ENCODE results near the gene CHRD. TPM values are rescaled to one million over a fixed set of nuclear protein-coding genes. Genes with fewer than 3 reads are reported as not detected.
A peak's percentile ranks its signal among the peaks of the same experiment; 100 is the strongest.

Gene CHRD
- total RNA-seq, 2 experiments from 2014 or later, result not detected

DNA sequence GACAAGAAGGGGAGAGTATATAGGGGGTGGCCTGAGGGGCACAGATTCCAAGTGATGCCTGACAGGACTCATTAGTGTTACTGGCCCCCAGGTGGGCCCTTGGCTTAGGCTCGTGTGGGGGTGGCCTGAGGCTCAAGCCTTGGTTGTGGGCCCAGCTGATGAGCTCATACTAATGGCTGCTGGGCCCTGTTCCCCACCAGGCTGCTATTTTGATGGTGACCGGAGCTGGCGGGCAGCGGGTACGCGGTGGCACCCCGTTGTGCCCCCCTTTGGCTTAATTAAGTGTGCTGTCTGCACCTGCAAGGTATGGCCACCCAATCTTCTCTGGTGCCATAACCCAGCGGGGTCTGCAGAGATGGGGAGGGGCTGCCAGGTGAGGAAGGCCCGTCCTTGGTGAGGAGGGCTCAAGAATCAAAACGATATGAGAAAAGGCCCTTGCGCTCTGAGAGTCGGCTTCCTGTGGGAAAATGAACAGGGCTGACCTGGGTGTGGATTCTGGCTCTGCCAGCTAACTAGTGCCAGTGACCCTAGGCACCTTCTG lies 7.4 kb downstream of the CHRD start:
- DNase-seq, result no peak
- no peak overlapping the region for H3K27ac Mint-ChIP-seq
- H3K4me1 Mint-ChIP-seq (ENCODE audit: low read depth), result no peaks in the 10 kb centered on the region
- peaks cover 25% of the 10 kb centered on the region for H3K27me3 Mint-ChIP-seq (ENCODE audit: low read depth)
- no peak overlapping the region for H3K4me3 Mint-ChIP-seq
- ChIA-PET POLR2A (no interaction called here), CTCF (no interaction called here)
- ATAC-seq, result no peak
- no peaks in the 10 kb centered on the region for H3K9me3 Mint-ChIP-seq (ENCODE audit: insufficient read depth)
- no peaks in the 10 kb centered on the region for H3K36me3 Mint-ChIP-seq (ENCODE audit: low read depth)

DNA sequence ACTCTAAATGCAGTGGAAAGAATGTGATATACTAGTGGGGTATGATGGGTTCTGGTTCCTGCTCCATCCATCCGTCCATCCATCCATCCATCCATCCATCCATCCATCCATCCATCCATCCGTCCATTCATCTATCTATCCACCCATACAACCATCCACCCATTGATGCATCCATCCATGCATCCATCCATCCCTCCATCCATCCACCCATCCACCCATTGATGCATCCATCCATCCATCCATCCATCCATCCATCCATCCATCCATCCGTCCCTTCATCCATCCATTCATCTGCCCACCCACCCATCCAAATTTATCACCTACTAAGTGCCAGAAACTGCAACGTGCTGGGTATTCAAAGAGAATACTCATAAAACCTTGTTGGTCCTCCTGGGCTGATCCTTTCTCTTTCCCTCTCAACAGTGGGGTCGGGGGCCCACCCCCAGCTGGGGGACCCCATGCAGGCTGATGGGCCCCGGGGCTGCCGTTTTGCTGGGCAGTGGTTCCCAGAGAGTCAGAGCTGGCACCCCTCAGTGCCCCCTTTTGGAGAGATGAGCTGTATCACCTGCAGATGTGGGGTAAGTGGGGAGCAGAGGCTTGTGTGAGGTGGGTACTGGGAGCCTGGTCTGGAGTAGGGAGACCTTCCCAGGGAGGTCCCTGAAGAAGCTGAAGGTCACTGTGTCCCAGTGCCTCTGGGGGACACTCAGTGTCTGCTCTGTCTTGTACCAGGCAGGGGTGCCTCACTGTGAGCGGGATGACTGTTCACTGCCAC lies 8.5 kb downstream of the CHRD start:
- ChIA-PET POLR2A (no interaction called here), CTCF (no interaction called here)
- ATAC-seq (peak; percentile 33), DNase-seq (no peak)
- H3K4me3 Mint-ChIP-seq, result no peak overlapping the region
- H3K4me1 Mint-ChIP-seq (ENCODE audit: low read depth), result no peaks in the 10 kb centered on the region
- no peak overlapping the region for H3K27ac Mint-ChIP-seq
- H3K36me3 Mint-ChIP-seq (ENCODE audit: low read depth), result no peaks in the 10 kb centered on the region
- H3K27me3 Mint-ChIP-seq (ENCODE audit: low read depth), result peaks cover 19% of the 10 kb centered on the region
- no peaks in the 10 kb centered on the region for H3K9me3 Mint-ChIP-seq (ENCODE audit: insufficient read depth)

- H3K27ac Mint-ChIP-seq, result no peak overlapping the region
- POLR2A ChIA-PET, result no interaction called here
- H3K9me3 Mint-ChIP-seq (ENCODE audit: insufficient read depth), result no peaks in the 10 kb centered on the region
- CTCF ChIA-PET, result no interaction called here
- no peak overlapping the region for H3K4me3 Mint-ChIP-seq
- ATAC-seq, result no peak
- no peak for DNase-seq
- peaks cover 22% of the 10 kb centered on the region for H3K27me3 Mint-ChIP-seq (ENCODE audit: low read depth)
- H3K4me1 Mint-ChIP-seq (ENCODE audit: low read depth), result no peaks in the 10 kb centered on the region
- no peaks in the 10 kb centered on the region for H3K36me3 Mint-ChIP-seq (ENCODE audit: low read depth)
These were observed 9.0 kb downstream of the CHRD start for GRCh38 chr3:184388936-184389230.

GRCh38 chr3:184389384-184389783 lies 9.5 kb downstream of the CHRD start:
- ChIA-PET CTCF (no interaction called here), POLR2A (no interaction called here)
- no peaks in the 10 kb centered on the region for H3K9me3 Mint-ChIP-seq (ENCODE audit: insufficient read depth)
- DNase-seq (no peak), ATAC-seq (no peak)
- peaks cover 22% of the 10 kb centered on the region for H3K27me3 Mint-ChIP-seq (ENCODE audit: low read depth)
- no peak overlapping the region for H3K27ac Mint-ChIP-seq
- H3K4me1 Mint-ChIP-seq (ENCODE audit: low read depth), result no peaks in the 10 kb centered on the region
- H3K4me3 Mint-ChIP-seq, result no peak overlapping the region
- H3K36me3 Mint-ChIP-seq (ENCODE audit: low read depth), result no peaks in the 10 kb centered on the region

DNA sequence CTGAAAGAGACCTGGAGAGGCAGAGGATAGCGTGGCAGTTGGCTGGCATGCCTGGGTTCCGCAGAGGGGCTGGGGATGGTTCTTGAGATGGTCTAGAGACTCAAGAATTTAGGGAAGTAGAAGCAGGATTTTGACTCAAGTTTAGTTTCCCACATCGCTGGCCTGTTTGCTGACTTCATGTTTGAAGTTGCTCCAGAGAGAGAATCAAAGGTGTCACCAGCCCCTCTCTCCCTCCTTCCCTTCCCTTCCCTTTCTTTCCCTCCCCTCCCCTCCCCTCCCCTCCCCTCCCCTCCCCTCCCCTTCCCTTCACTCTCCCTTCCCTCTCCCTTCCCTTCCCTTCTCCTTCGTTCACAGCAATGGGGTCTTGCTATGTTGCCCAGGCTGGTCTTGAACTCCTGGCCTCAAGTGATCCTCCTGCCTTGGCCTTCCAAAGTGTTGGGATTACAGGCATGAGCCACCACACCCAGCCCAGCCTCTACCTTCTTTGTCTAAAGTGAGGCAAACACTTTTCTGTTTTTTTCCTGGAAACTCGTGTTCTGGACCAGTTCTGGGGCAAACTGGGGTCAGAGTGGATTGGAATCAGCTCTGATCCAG lies 10.2 kb downstream of the CHRD start:
- POLR2A ChIA-PET, result no interaction called here
- no peaks in the 10 kb centered on the region for H3K36me3 Mint-ChIP-seq (ENCODE audit: low read depth)

DNA sequence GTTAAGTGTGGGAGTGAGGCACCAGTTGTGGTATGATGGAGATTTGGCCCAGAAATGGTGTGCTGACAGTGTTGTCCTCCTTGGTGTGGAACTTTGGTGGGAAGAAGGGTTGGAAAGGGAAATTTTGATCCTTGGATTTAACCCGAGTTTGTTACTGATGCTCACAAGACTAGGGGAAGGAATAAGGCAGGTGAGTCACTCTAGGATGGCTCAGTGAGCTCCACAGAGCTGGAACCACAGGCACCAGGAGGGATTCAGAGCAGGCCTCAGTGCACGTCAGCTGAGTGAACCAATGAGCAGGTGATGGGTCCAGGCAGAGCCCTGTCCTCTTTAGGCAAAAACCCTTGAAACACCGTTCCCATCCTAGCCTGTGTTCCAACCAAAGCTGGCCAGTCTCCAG lies 11.4 kb downstream of the CHRD start:
- no peak overlapping the region for H3K4me3 Mint-ChIP-seq
- ATAC-seq, result no peak
- no peaks in the 10 kb centered on the region for H3K9me3 Mint-ChIP-seq (ENCODE audit: insufficient read depth)
- ChIA-PET POLR2A (no interaction called here), CTCF (interaction anchor here (1.7 kb wide), 1 partner anchor 19 kb away, joined by 5 read pairs; no protein-coding TSS in a partner anchor)
- no peaks in the 10 kb centered on the region for H3K4me1 Mint-ChIP-seq (ENCODE audit: low read depth)
- peaks cover 20% of the 10 kb centered on the region for H3K27me3 Mint-ChIP-seq (ENCODE audit: low read depth)
- no peaks in the 10 kb centered on the region for H3K36me3 Mint-ChIP-seq (ENCODE audit: low read depth)
- DNase-seq, result no peak
- H3K27ac Mint-ChIP-seq, result no peak overlapping the region

More for the DNA sequence above, 10.2 kb downstream of the CHRD start:
- Mint-ChIP-seq H3K4me3 (no peak overlapping the region), H3K27ac (no peak overlapping the region), H3K4me1 (ENCODE audit: low read depth) (no peaks in the 10 kb centered on the region), H3K27me3 (ENCODE audit: low read depth) (peaks cover 22% of the 10 kb centered on the region), H3K9me3 (ENCODE audit: insufficient read depth) (no peaks in the 10 kb centered on the region)
- no peak for ATAC-seq
- no peak for DNase-seq
- CTCF ChIA-PET, result interaction anchor here (1.2 to 1.7 kb wide), 2 partner anchors 18 to 124 kb away, joined by 4 to 5 read pairs; no protein-coding TSS in a partner anchor

DNA sequence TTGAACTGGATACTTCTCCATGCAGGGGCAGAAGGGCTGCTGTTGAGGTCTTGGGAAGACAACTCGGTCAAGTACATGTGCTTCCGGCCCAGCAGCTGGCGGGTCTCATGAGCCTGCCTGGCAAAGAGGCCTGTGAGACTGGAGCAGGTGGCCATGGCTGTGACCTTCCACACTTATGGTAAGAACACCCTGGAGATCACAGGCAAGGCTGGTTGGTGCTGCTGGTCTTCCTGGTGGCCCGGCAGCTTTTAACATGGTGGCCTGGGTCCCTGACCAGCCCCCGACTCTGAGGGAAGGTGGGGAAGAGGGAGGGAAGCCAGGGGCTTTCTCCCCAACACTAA lies 15.4 kb downstream of the CHRD start:
- Mint-ChIP-seq H3K36me3 (ENCODE audit: low read depth) (no peaks in the 10 kb centered on the region), H3K27me3 (ENCODE audit: low read depth) (peaks cover 17% of the 10 kb centered on the region), H3K9me3 (ENCODE audit: insufficient read depth) (no peaks in the 10 kb centered on the region), H3K27ac (no peak overlapping the region), H3K4me3 (no peak overlapping the region), H3K4me1 (ENCODE audit: low read depth) (no peaks in the 10 kb centered on the region)
- DNase-seq (no peak), ATAC-seq (no peak)
- CTCF ChIA-PET, result no interaction called here
- POLR2A ChIA-PET, result no interaction called here

DNA sequence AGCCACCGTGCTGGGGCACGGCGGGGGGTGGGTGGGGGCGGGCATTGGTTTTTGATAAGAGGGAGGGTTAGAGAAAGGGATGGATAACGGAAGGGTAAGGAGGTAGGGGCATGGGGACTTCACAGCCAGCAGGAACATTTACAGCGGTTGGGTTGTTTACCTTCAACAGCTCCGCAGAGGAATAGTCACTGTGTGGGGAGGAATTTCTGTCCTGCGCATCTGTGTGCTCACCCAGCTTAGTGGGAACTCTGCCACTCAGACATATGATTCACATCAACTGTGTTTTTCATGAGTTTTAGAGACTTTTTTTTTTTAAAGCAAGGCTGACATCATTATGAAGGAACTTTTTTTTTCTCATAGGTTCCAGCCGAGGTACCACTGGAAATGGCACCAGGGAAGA lies 19.6 kb downstream of the CHRD start:
- no peak for ATAC-seq
- Mint-ChIP-seq H3K36me3 (ENCODE audit: low read depth) (no peaks in the 10 kb centered on the region), H3K27me3 (ENCODE audit: low read depth) (peaks cover 16% of the 10 kb centered on the region), H3K4me1 (ENCODE audit: low read depth) (no peaks in the 10 kb centered on the region), H3K27ac (no peak overlapping the region), H3K9me3 (ENCODE audit: insufficient read depth) (no peaks in the 10 kb centered on the region), H3K4me3 (no peak overlapping the region)
- POLR2A ChIA-PET, result no interaction called here
- CTCF ChIA-PET, result interaction anchor here (0.7 kb wide), 1 partner anchor 141 kb away, joined by 4 read pairs; no protein-coding TSS in a partner anchor
- DNase-seq, result no peak

DNA sequence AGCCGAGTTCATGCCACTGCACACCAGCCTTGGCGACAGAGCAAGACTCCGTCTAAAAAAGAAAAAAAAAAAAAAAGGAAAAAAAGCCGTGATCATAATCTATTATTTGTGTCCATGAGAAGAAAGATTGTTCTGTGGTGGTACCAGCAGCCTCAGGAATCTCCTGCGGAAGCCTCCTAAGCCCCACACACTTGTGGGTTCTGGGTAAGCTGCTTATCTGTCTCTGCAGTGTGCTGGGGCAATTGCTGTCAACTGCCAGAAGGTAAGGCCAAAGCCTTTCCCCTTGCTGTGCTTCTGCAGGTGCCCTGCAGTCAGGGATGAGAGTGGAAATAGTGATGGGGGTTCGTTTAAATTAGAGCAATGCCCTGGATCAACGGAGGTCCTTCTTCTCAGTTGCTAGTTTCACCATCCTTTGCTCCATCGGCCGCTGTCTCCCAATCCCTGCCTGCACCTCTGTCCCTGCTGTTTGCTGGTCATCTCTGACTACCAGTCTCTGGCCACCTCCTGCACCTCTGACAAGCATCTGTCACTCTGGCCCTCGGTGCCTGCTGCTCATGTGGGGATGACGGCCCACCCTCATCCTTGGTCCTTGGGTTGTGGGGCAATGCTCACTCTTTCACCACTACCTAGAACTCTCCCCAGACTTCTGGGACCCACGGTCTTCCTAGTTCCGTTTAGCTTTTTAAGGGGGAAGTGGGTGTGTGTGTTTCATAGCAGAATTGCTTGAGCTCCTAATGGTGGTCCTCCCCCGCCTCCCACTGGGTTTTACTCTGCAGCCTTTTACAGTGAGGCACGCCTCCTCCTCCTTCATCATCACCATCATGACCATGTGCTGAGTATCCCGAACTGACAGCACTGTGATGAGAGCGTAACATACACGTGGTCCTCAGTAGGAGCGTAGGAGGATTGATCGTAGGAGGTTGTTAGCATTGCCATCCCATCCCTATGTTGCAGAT lies 25.5 kb downstream of the CHRD start:
- no peak for DNase-seq
- H3K4me1 Mint-ChIP-seq (ENCODE audit: low read depth), result no peaks in the 10 kb centered on the region
- no peaks in the 10 kb centered on the region for H3K36me3 Mint-ChIP-seq (ENCODE audit: low read depth)
- ChIA-PET POLR2A (no interaction called here), CTCF (interaction anchor here (1.4 kb wide), 1 partner anchor 136 kb away, joined by 4 read pairs; no protein-coding TSS in a partner anchor)
- no peak overlapping the region for H3K4me3 Mint-ChIP-seq
- H3K27me3 Mint-ChIP-seq (ENCODE audit: low read depth), result peaks cover 12% of the 10 kb centered on the region
- H3K27ac Mint-ChIP-seq, result no peak overlapping the region
- H3K9me3 Mint-ChIP-seq (ENCODE audit: insufficient read depth), result no peaks in the 10 kb centered on the region
- ATAC-seq, result no peak

DNA sequence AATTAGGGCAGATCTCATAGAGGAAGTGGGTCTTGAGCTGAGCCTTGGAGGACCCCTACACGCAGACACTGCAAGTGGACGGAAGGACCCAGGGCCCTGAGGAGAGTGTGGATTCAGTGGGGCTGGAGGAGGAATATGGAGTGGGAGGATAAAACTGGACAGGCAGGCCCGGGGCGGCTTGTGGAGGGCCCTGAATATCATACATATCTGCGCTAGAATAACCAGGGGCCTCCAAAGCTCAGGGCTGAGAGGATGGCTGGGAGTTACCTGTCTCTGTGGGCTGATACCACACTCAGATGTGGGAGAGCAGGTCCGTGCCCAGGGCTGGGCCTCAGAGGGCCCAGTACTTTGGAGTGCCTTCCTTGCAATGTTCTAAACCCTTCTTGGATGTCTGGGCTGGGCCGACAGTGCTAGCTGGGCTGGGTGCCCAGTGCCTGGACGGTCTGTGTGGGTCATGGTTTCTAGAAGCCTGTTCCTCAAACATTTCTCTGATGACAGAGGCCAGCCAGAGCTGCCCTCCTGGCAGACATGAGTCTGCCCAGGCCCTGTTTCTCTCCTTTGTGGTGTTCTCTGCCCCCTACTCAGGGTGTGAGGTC lies 29.6 kb downstream of the CHRD start:
- no peak for ATAC-seq
- CTCF ChIA-PET, result interaction anchor here (1.4 kb wide), 1 partner anchor 132 kb away, joined by 4 read pairs; no protein-coding TSS in a partner anchor
- POLR2A ChIA-PET, result no interaction called here

DNA sequence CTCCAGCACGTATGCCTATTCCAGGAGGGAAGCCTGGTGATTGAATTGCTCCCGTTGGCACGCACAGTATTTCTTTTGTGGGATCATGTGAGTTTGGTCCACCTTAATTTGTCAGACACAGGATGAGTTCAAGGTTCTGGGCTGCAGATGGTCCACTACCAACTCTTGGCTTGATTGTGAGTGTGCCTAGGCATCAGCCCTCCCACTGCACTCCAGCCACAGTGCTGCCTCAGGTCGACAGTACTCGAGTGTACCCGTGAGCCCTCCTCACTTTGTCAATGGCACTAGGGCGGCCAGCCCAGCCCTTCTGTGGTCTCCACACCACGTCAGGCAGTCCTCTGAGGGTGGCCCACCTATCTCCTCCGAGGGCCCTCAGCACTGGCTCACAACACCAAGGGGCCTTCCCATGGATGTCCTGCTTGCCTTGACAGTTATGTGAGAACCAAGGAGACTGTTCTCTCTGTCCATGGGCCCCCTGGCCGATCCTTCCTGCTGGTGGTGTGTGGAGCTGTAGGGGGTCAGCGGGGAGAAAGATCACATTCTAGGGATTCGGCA lies 30.2 kb downstream of the CHRD start:
- H3K27me3 Mint-ChIP-seq (ENCODE audit: low read depth), result no peaks in the 10 kb centered on the region
- no peaks in the 10 kb centered on the region for H3K9me3 Mint-ChIP-seq (ENCODE audit: insufficient read depth)
- H3K36me3 Mint-ChIP-seq (ENCODE audit: low read depth), result no peaks in the 10 kb centered on the region
- CTCF ChIA-PET, result interaction anchor here (1.4 kb wide), 1 partner anchor 131 kb away, joined by 4 read pairs; no protein-coding TSS in a partner anchor
- no peak for ATAC-seq
- no peak overlapping the region for H3K27ac Mint-ChIP-seq
- no peak for DNase-seq
- no peak overlapping the region for H3K4me3 Mint-ChIP-seq
- POLR2A ChIA-PET, result no interaction called here
- H3K4me1 Mint-ChIP-seq (ENCODE audit: low read depth), result no peaks in the 10 kb centered on the region

More for the DNA sequence above, 29.6 kb downstream of the CHRD start:
- H3K4me3 Mint-ChIP-seq, result no peak overlapping the region
- H3K4me1 Mint-ChIP-seq (ENCODE audit: low read depth), result no peaks in the 10 kb centered on the region
- H3K27ac Mint-ChIP-seq, result no peak overlapping the region
- H3K36me3 Mint-ChIP-seq (ENCODE audit: low read depth), result no peaks in the 10 kb centered on the region
- no peaks in the 10 kb centered on the region for H3K9me3 Mint-ChIP-seq (ENCODE audit: insufficient read depth)
- no peaks in the 10 kb centered on the region for H3K27me3 Mint-ChIP-seq (ENCODE audit: low read depth)
- no peak for DNase-seq

Measured in activated CD8-positive, alpha-beta T cell treated with anti-CD3 and anti-CD28 coated beads, Interleukin-2, amount 10 ng/mL, durations not matched to agents 7 days and 5 days (primary cell).